SK-N-SH treated with all-trans-retinoic acid at 6 μM for 48 hours (cell line): ENCODE measurements around the gene ACP4.

Experiments
- BACH2 ChIP-seq: fragments of 250-450 bp; sonication (Bioruptor Pico); IDR thresholded peaks from 2 replicates; pipeline ENCODE4 v1.9.0; 2021; ENCODE audit warnings: mild to moderate bottlenecking, borderline replicate concordance
- ESRRG ChIP-seq: fragments of 250-450 bp; sonication (Bioruptor Pico); IDR thresholded peaks from 2 replicates; pipeline ENCODE4 v1.6.1; 2021; ENCODE audit warnings: mild to moderate bottlenecking
- GLIS3 ChIP-seq: fragments of 250-450 bp; sonication (Bioruptor Pico); IDR thresholded peaks from 2 replicates; pipeline ENCODE4 v1.5.0; 2020; ENCODE audit warnings: mild to moderate bottlenecking, moderate library complexity
- PPARA ChIP-seq: fragments of 250-450 bp; sonication (Bioruptor Pico); IDR thresholded peaks from 2 replicates; pipeline ENCODE4 v1.5.0; 2020; ENCODE audit warnings: mild to moderate bottlenecking, borderline replicate concordance
- RARB ChIP-seq: fragments of 250-450 bp; sonication (Bioruptor Pico); IDR thresholded peaks from 2 replicates; pipeline ENCODE4 v1.8.0; 2021; ENCODE audit warnings: mild to moderate bottlenecking, moderate library complexity
- SNAI2 ChIP-seq: fragments of 250-450 bp; sonication (Bioruptor Pico); IDR thresholded peaks from 2 replicates; pipeline ENCODE4 v1.5.0; 2020; ENCODE audit warnings: mild to moderate bottlenecking, moderate library complexity
- ZFP3 ChIP-seq: fragments of 250-450 bp; sonication (Bioruptor Pico); IDR thresholded peaks from 2 replicates; pipeline ENCODE4 v1.5.0; 2020; ENCODE audit warnings: mild to moderate bottlenecking, moderate library complexity
- ZFP30 ChIP-seq: fragments of 450-650 bp; formaldehyde crosslinking; IDR thresholded peaks from 2 replicates; pipeline ENCODE4 v1.5.0; 2022; ENCODE audit warnings: mild to moderate bottlenecking, moderate library complexity
- ZNF70 ChIP-seq: fragments of 450-650 bp; formaldehyde crosslinking; IDR thresholded peaks from 2 replicates; pipeline ENCODE4 v1.5.0; 2020; ENCODE audit warnings: mild to moderate bottlenecking, moderate library complexity
- TF ChIP-seq, protein P1 (sequence below): fragments of 250-450 bp; sonication (Bioruptor Pico); IDR thresholded peaks from 2 replicates; pipeline ENCODE4 v1.8.0; 2020; ENCODE audit warnings: mild to moderate bottlenecking, moderate library complexity, borderline replicate concordance
- TF ChIP-seq, protein P2 (sequence below): fragments of 250-450 bp; sonication (Bioruptor Pico); IDR thresholded peaks from 2 replicates; pipeline ENCODE4 v1.5.0; 2020; ENCODE audit warnings: mild to moderate bottlenecking, moderate library complexity
- TF ChIP-seq, protein P3 (sequence below): fragments of 250-450 bp; sonication (Bioruptor Pico); IDR thresholded peaks from 2 replicates; pipeline ENCODE4 v1.8.0; 2021; ENCODE audit warnings: low read depth, mild to moderate bottlenecking, moderate library complexity, borderline replicate concordance
- TF ChIP-seq, protein P4 (sequence below): fragments of 250-450 bp; sonication (Bioruptor Pico); IDR thresholded peaks from 2 replicates; pipeline ENCODE4 v1.5.1; 2020; ENCODE audit warnings: low read depth, mild to moderate bottlenecking, moderate library complexity

DNA sequence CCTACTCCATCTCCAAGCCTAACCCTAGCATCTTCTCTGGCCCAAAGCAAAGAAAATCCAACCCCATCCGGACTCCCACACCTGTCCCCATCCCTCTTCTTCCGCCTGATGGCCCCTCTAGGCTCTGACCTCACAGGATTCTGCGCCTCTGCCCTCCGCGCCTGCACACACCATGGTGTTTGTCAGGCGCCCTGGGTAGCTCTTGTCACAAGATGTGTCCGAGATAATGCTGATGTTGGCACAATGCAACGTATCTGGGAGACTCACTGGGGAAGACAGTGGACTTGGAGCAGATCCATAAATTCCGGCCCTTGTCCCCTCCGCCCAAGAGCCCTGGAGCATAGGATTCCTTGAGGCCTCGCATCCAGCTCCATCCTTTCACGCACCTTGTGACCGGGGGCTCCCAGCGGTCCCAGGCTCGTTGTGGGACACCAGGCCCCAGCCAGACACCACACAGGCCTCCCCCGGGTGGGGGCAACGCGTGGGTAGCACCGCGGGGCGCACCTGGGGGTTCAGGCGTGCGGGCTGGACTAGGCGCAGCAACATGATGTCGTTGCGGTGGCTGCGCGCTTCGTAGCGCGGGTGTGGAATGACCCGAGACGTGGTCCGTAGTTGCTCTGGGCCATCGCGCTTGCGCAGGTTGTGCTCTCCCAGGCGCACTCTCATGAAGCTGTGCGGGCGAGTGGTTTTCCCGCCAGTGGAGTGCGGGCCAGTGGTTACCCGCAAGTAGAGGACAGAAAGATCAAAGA, 36.5 kb downstream of the ACP4 start:
- TF ChIP-seq SNAI2 (CRISPR knock-in tag) (no peak), BACH2 (no peak), ZFP30 (no peak), ESRRG (CRISPR knock-in tag) (no peak), PPARA (CRISPR knock-in tag) (no peak), GLIS3 (CRISPR knock-in tag) (no peak), ZFP3 (CRISPR knock-in tag) (no peak), RARB (CRISPR knock-in tag) (no peak), ZNF70 (CRISPR knock-in tag) (no peak)
- TF ChIP-seq, protein P1, sequence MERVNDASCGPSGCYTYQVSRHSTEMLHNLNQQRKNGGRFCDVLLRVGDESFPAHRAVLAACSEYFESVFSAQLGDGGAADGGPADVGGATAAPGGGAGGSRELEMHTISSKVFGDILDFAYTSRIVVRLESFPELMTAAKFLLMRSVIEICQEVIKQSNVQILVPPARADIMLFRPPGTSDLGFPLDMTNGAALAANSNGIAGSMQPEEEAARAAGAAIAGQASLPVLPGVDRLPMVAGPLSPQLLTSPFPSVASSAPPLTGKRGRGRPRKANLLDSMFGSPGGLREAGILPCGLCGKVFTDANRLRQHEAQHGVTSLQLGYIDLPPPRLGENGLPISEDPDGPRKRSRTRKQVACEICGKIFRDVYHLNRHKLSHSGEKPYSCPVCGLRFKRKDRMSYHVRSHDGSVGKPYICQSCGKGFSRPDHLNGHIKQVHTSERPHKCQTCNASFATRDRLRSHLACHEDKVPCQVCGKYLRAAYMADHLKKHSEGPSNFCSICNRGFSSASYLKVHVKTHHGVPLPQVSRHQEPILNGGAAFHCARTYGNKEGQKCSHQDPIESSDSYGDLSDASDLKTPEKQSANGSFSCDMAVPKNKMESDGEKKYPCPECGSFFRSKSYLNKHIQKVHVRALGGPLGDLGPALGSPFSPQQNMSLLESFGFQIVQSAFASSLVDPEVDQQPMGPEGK (CRISPR knock-in tag), result no peak
- TF ChIP-seq, protein P2, sequence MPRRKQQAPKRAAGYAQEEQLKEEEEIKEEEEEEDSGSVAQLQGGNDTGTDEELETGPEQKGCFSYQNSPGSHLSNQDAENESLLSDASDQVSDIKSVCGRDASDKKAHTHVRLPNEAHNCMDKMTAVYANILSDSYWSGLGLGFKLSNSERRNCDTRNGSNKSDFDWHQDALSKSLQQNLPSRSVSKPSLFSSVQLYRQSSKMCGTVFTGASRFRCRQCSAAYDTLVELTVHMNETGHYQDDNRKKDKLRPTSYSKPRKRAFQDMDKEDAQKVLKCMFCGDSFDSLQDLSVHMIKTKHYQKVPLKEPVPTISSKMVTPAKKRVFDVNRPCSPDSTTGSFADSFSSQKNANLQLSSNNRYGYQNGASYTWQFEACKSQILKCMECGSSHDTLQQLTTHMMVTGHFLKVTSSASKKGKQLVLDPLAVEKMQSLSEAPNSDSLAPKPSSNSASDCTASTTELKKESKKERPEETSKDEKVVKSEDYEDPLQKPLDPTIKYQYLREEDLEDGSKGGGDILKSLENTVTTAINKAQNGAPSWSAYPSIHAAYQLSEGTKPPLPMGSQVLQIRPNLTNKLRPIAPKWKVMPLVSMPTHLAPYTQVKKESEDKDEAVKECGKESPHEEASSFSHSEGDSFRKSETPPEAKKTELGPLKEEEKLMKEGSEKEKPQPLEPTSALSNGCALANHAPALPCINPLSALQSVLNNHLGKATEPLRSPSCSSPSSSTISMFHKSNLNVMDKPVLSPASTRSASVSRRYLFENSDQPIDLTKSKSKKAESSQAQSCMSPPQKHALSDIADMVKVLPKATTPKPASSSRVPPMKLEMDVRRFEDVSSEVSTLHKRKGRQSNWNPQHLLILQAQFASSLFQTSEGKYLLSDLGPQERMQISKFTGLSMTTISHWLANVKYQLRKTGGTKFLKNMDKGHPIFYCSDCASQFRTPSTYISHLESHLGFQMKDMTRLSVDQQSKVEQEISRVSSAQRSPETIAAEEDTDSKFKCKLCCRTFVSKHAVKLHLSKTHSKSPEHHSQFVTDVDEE (CRISPR knock-in tag), result no peak
- TF ChIP-seq, protein P3, sequence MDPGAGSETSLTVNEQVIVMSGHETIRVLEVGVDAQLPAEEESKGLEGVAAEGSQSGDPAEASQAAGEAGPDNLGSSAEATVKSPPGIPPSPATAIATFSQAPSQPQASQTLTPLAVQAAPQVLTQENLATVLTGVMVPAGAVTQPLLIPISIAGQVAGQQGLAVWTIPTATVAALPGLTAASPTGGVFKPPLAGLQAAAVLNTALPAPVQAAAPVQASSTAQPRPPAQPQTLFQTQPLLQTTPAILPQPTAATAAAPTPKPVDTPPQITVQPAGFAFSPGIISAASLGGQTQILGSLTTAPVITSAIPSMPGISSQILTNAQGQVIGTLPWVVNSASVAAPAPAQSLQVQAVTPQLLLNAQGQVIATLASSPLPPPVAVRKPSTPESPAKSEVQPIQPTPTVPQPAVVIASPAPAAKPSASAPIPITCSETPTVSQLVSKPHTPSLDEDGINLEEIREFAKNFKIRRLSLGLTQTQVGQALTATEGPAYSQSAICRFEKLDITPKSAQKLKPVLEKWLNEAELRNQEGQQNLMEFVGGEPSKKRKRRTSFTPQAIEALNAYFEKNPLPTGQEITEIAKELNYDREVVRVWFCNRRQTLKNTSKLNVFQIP (CRISPR knock-in tag), result no peak
- TF ChIP-seq, protein P4, sequence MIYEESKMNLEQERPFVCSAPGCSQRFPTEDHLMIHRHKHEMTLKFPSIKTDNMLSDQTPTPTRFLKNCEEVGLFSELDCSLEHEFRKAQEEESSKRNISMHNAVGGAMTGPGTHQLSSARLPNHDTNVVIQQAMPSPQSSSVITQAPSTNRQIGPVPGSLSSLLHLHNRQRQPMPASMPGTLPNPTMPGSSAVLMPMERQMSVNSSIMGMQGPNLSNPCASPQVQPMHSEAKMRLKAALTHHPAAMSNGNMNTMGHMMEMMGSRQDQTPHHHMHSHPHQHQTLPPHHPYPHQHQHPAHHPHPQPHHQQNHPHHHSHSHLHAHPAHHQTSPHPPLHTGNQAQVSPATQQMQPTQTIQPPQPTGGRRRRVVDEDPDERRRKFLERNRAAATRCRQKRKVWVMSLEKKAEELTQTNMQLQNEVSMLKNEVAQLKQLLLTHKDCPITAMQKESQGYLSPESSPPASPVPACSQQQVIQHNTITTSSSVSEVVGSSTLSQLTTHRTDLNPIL (CRISPR knock-in tag), result no peak
